HEK293 (cell line): ENCODE measurements around the gene APC2.

ENCODE experiments used
- BCL6B ChIP-seq: fragments of 450-650 bp; formaldehyde crosslinking; IDR thresholded peaks from 2 replicates; pipeline ENCODE4 v1.5.1; 2017; ENCODE audit warnings: missing biosample characterization, missing genetic modification characterization
- CTCF ChIP-seq: fragments of 450-650 bp; formaldehyde crosslinking; IDR thresholded peaks from 2 replicates; pipeline ENCODE4 v1.5.1; 2016; ENCODE audit warnings: missing biosample characterization, missing genetic modification characterization
- GLI4 ChIP-seq: fragments of 450-650 bp; formaldehyde crosslinking; IDR thresholded peaks from 2 replicates; pipeline ENCODE4 v1.5.1; 2016; ENCODE audit warnings: missing biosample characterization, missing genetic modification characterization
- IKZF3 ChIP-seq: fragments of 450-650 bp; IDR thresholded peaks from 2 replicates; pipeline ENCODE4 v1.5.0; 2018; ENCODE audit warnings: missing biosample characterization, mild to moderate bottlenecking, missing genetic modification characterization, moderate library complexity
- SCRT1 ChIP-seq: fragments of 450-650 bp; formaldehyde crosslinking; IDR thresholded peaks from 2 replicates; pipeline ENCODE4 v1.5.1; 2016; ENCODE audit warnings: missing biosample characterization, missing genetic modification characterization, borderline replicate concordance
- SP2 ChIP-seq: fragments of 450-650 bp; formaldehyde crosslinking; IDR thresholded peaks from 2 replicates; pipeline ENCODE4 v1.5.1; 2016; ENCODE audit warnings: missing biosample characterization, missing genetic modification characterization
- ZBTB26 ChIP-seq: fragments of 450-650 bp; formaldehyde crosslinking; optimal IDR thresholded peaks from 2 replicates; pipeline ENCODE3; 2016; ENCODE audit warnings: missing biosample characterization, mild to moderate bottlenecking, missing genetic modification characterization
- ZBTB48 ChIP-seq: fragments of 450-650 bp; formaldehyde crosslinking; IDR thresholded peaks from 2 replicates; pipeline ENCODE4 v1.5.1; 2016; ENCODE audit warnings: missing biosample characterization, missing genetic modification characterization
- ZFP41 ChIP-seq: fragments of 450-650 bp; formaldehyde crosslinking; IDR thresholded peaks from 2 replicates; pipeline ENCODE4 v1.5.1; 2016; ENCODE audit warnings: missing biosample characterization, missing genetic modification characterization, borderline replicate concordance
- ZFP69B ChIP-seq: fragments of 450-650 bp; formaldehyde crosslinking; IDR thresholded peaks from 2 replicates; pipeline ENCODE4 v1.5.1; 2016; ENCODE audit warnings: missing biosample characterization, missing genetic modification characterization
- ZIC2 ChIP-seq: fragments of 450-650 bp; formaldehyde crosslinking; IDR thresholded peaks from 2 replicates; pipeline ENCODE4 v1.5.1; 2016; ENCODE audit warnings: missing biosample characterization, missing genetic modification characterization
- ZNF138 ChIP-seq: fragments of 450-650 bp; formaldehyde crosslinking; IDR thresholded peaks from 2 replicates; pipeline ENCODE4 v1.5.1; 2016; ENCODE audit warnings: missing biosample characterization, missing genetic modification characterization, borderline replicate concordance
- ZNF148 ChIP-seq: fragments of 450-650 bp; formaldehyde crosslinking; IDR thresholded peaks from 2 replicates; pipeline ENCODE4 v1.5.0; 2017; ENCODE audit warnings: missing biosample characterization, missing genetic modification characterization, borderline replicate concordance
- ZNF221 ChIP-seq: fragments of 450-650 bp; formaldehyde crosslinking; IDR thresholded peaks from 2 replicates; pipeline ENCODE4 v1.5.1; 2017; ENCODE audit warnings: missing biosample characterization, missing genetic modification characterization, borderline replicate concordance
- ZNF24 ChIP-seq: fragments of 450-650 bp; formaldehyde crosslinking; IDR thresholded peaks from 2 replicates; pipeline ENCODE4 v1.5.1; 2016; ENCODE audit warnings: missing biosample characterization, missing genetic modification characterization
- ZNF248 ChIP-seq: fragments of 450-650 bp; formaldehyde crosslinking; IDR thresholded peaks from 2 replicates; pipeline ENCODE4 v1.5.1; 2017; ENCODE audit warnings: missing biosample characterization, missing genetic modification characterization
- ZNF302 ChIP-seq: fragments of 450-650 bp; formaldehyde crosslinking; IDR thresholded peaks from 2 replicates; pipeline ENCODE4 v1.5.1; 2016; ENCODE audit warnings: missing biosample characterization, missing genetic modification characterization, low read depth
- ZNF341 ChIP-seq: fragments of 450-650 bp; formaldehyde crosslinking; IDR thresholded peaks from 2 replicates; pipeline ENCODE4; 2016; ENCODE audit warnings: low read depth, missing biosample characterization, missing genetic modification characterization
- ZNF362 ChIP-seq: fragments of 450-650 bp; formaldehyde crosslinking; IDR thresholded peaks from 2 replicates; pipeline ENCODE4 v1.5.1; 2016; ENCODE audit warnings: missing biosample characterization, missing genetic modification characterization
- ZNF366 ChIP-seq: fragments of 450-650 bp; formaldehyde crosslinking; conservative IDR thresholded peaks from 2 replicates; pipeline ENCODE4 v1.5.1; 2016; ENCODE audit warnings: missing biosample characterization, missing genetic modification characterization
- ZNF544 ChIP-seq: fragments of 450-650 bp; formaldehyde crosslinking; IDR thresholded peaks from 2 replicates; pipeline ENCODE4 v1.5.0; 2017; ENCODE audit warnings: missing biosample characterization, missing genetic modification characterization
- ZNF555 ChIP-seq: fragments of 450-650 bp; formaldehyde crosslinking; conservative IDR thresholded peaks from 2 replicates; pipeline ENCODE4 v1.5.1; 2017; ENCODE audit warnings: missing biosample characterization, mild to moderate bottlenecking, missing genetic modification characterization, inconsistent platforms
- ZNF600 ChIP-seq: fragments of 450-650 bp; formaldehyde crosslinking; IDR thresholded peaks from 2 replicates; pipeline ENCODE4 v1.5.1; 2016; ENCODE audit warnings: missing biosample characterization, missing genetic modification characterization
- ZNF654 ChIP-seq: fragments of 450-650 bp; formaldehyde crosslinking; IDR thresholded peaks from 2 replicates; pipeline ENCODE4 v1.5.1; 2016; ENCODE audit warnings: low read depth, missing biosample characterization, missing genetic modification characterization
- ZNF660 ChIP-seq: fragments of 450-650 bp; IDR thresholded peaks from 2 replicates; pipeline ENCODE4 v1.5.1; 2018; ENCODE audit warnings: missing biosample characterization, mild to moderate bottlenecking, missing genetic modification characterization
- ZNF692 ChIP-seq: fragments of 450-650 bp; formaldehyde crosslinking; IDR thresholded peaks from 2 replicates; pipeline ENCODE4 v1.5.1; 2016; ENCODE audit warnings: missing biosample characterization, missing genetic modification characterization
- ZNF707 ChIP-seq: fragments of 450-650 bp; formaldehyde crosslinking; IDR thresholded peaks from 2 replicates; pipeline ENCODE4 v1.5.1; 2016; ENCODE audit warnings: missing biosample characterization, missing genetic modification characterization

APC2 gene

GRCh38 chr19:1452802-1453524 lies 3.0 kb downstream of the APC2 start (continued):
- TF ChIP-seq ZNF362 (tag by site-specific recombination): no peak
- 0 out of 2 replicates have a peak, but pooled peaks have one; percentile 24 for TF ChIP-seq ZBTB48 (tag by site-specific recombination)
- no peak for TF ChIP-seq ZNF148 (tag by site-specific recombination)
- TF ChIP-seq ZIC2 (tag by site-specific recombination): peak; percentile 12
- TF ChIP-seq IKZF3 (tag by site-specific recombination): no peak
- no peak for TF ChIP-seq ZNF302 (tag by site-specific recombination)
- TF ChIP-seq ZNF24: no peak
- no peak for TF ChIP-seq SP2
- no peak for TF ChIP-seq ZNF555 (tag by site-specific recombination)
- no peak for TF ChIP-seq ZNF654 (tag by site-specific recombination)
- peak; percentile 88 for TF ChIP-seq ZFP69B (tag by site-specific recombination)
- TF ChIP-seq ZNF366: no peak
- no peak for TF ChIP-seq ZBTB26
- peak; percentile 58; the same call in 1 of the 2 replicates for TF ChIP-seq GLI4
- TF ChIP-seq ZNF248 (tag by site-specific recombination): no peak
- peak; percentile 36; the same call in 1 of the 2 replicates for TF ChIP-seq ZNF600
- TF ChIP-seq ZNF221 (tag by site-specific recombination): no peak
- TF ChIP-seq ZNF707 (tag by site-specific recombination): no peak
- TF ChIP-seq ZFP41 (tag by site-specific recombination): no peak
- peak; percentile 65 for TF ChIP-seq ZNF341
- TF ChIP-seq SCRT1 (tag by site-specific recombination): no peak
- TF ChIP-seq ZNF660 (tag by site-specific recombination): no peak
- no peak for TF ChIP-seq BCL6B (tag by site-specific recombination)
- no peak for TF ChIP-seq ZNF138 (tag by site-specific recombination)
- no peak for TF ChIP-seq ZNF544 (tag by site-specific recombination)
- TF ChIP-seq ZNF692: peak; percentile 79
- TF ChIP-seq CTCF (tag by site-specific recombination): no peak
